ENCODE results near the gene IGF1R.

Gene IGF1R

GRCh38 chr15:98648654-98649471 lies 524 bp downstream of the IGF1R start:
- DNase-seq = peak in 24 of 56 donors; percentile 22 to 74 (median 50)

DNA sequence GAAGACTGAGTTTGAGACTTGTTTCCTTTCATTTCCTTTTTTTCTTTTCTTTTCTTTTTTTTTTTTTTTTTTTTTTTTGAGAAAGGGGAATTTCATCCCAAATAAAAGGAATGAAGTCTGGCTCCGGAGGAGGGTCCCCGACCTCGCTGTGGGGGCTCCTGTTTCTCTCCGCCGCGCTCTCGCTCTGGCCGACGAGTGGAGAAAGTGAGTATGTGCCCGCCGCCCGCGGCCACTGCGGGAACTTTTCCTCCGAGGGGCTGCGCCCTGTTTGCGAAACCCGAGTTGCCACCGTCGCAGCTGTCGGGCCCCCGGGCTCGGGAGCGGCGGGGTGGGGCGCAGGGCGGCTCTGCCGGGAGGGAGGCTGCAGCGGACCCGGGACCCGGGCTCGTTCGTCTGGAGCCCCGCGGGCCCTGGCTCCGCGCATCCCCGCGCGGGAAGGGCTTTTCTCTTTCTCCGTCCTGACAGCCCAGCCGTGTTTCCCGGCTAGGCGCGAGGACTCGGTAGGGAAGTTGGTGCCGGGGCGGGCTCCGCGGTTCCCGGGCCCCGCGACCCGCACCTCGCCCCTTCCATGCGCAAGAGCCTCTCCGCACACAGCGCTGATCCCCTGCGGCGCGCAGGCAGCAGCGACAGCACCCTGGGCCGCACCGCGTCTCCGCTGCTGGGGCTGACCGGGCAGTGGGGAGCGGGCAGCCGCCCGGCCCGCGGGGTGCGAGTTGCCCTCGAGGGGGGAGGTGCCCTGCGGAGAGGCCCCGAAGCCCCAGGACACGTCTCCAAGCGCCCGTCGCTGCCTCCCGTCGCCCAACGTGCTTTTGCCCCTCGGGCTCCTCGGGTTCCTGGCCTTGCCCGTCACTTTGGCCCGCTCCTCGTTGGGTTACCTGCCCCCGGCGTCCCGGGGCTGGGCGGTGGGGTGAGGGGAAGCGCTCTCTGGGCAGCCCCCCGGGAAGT lies 1.4 kb downstream of the IGF1R start:
- peak in 11 of 56 donors; percentile 12 to 47 (median 26) for DNase-seq

- peak in 3 of 56 donors; percentile 45 to 55 (median 47) for DNase-seq
These were observed 2.2 kb downstream of the IGF1R start for GRCh38 chr15:98650417-98651035.

DNA sequence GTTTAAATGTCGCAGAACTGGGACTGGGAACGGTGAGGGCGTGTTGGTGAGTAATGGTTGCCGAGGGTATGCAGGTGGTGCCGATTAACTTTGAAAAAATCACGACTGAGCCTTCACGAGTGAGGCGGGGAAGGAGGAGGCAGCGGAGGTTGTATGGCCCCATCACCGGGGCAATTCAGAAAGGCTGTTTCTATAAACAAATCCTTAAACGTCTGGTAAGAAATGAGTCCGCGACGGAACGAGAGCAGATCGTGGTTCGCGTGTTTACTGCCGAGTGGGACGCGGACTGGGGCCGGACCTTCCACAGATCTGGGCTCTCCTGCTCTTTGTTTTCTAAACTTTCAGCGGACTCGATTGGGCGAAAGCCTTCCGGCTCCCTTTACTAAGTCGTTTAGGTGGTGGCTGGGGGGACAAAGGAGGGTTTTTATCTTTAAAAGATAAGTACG lies 2.7 kb downstream of the IGF1R start:
- DNase-seq = peak in 1 of 56 donors; percentile 47

- peak in 2 of 56 donors; percentile 7 to 11 for DNase-seq
These were observed 3.4 kb downstream of the IGF1R start for GRCh38 chr15:98651581-98652220.

DNA sequence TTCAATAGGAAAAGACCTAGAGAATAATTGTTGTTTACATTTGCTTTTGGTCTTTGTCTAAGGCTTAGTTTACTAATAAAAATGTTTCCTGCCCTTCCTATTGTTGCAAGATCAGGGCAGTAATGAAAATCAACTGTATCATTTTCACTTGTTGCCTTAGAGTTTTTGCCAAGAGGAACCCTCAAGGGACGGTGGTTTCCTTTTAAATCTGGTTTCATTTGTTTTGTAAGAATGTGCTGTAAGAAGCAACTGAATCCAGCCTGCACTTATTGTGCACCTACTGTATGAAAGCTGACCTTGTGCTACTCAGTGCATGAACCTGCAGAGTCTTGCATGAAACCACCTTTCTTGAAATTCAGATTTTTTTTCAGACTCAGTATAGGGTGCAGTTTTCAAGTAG lies 5.3 kb downstream of the IGF1R start:
- DNase-seq = no peak

GRCh38 chr15:98654790-98655360 lies 6.5 kb downstream of the IGF1R start:
- no peak for DNase-seq

DNA sequence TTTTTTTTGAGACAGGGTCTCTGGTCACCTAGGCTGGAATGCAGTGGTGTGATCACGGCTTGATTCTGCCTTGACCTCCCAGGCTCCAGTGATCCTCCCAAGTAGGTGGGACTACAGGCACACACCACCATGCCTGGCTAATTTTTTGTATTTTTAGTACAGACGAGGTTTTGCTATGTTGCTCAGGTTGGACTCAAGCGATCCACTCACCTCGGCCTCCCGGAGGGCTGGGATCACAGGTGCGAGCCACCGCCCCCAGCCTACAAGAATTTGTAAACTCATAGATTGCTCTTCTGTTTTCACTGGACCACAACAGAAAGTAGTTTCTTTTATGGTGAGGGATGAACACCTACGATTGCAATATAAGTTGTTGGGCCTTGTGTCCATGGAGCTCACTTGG lies 7.4 kb downstream of the IGF1R start:
- DNase-seq = no peak

- DNase-seq = no peak
These were observed 9.4 kb downstream of the IGF1R start for GRCh38 chr15:98657721-98658120.

- peak in 1 of 56 donors; percentile 25 for DNase-seq
These were observed 10.7 kb downstream of the IGF1R start for GRCh38 chr15:98658831-98659699.

GRCh38 chr15:98660055-98660454 lies 11.7 kb downstream of the IGF1R start:
- no peak for DNase-seq

GRCh38 chr15:98663045-98663444 lies 14.7 kb downstream of the IGF1R start:
- no peak for DNase-seq

DNA sequence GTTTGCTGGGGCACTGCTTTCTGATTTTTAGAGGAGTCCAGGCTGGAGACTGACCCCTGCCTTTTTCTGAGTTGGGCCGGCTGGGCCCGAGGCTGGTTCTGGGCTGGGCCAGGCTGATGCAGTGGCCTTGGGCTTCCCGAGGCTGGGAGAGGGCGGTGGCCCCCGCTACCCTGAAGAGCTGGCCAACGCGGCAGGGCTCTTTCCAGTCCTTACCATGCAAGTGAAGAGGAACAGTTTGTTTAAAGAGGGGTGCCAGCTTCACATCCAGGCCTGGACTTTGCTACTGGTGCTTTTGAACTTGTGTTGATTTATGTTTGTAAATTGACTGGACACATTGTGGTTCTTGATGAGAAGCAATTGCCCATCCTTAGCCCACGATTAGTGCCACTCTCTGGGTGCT lies 15.3 kb downstream of the IGF1R start:
- DNase-seq = no peak

GRCh38 chr15:98666441-98666840 lies 18.1 kb downstream of the IGF1R start:
- no peak for DNase-seq

DNA sequence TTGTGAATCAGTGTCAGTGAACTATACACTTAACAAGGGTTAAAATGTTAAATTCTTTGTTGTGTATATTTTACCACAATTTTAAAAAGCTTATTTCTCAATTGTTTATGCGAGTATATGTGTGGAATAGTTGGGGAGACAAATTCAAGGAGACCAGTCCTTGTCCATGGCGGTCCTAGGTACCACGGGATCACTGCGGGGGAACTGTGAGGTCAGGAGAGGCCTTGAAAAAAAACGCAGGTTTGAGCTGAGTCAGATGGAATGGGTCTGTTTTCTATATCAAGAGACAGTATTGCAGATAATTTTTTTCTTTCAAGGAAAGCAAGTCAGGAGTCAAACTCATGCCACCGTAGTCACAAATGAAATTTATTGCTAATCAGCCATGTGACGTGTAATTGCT lies 18.5 kb downstream of the IGF1R start:
- DNase-seq = no peak

DNA sequence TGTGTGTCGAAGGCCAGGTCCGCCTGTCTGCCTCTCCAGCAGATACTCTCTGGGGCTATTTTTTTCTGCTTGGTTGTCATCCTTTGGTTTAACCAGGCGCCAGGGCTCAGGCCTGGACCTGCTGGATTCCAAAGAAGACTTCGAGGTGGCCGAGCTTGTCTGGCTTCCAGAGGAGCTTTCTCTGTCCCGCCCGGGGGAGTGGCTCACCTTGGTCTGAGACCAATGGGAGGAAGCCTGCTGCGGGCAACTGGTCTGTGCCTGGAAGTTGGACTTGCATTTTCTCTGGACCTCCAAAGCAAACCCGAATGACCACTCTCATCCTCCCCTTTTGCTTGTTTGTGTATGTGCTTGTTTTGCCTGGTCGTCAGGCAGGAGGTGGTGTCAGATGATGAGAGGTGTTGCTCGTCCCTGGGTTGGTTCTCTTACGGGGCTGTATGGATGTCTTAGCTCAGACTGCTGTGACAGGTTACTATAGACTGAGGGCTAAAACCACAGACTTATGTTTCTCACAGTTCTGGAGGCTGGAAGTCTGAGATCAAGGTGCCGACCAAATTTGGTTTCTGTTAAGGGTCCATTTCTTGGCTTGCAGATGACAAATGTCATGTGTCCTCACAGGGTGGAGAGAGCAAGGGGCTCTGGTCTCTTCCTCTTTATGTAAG lies 19.3 kb downstream of the IGF1R start:
- no peak for DNase-seq

GRCh38 chr15:98668566-98669308 lies 20.4 kb downstream of the IGF1R start:
- DNase-seq = no peak

DNA sequence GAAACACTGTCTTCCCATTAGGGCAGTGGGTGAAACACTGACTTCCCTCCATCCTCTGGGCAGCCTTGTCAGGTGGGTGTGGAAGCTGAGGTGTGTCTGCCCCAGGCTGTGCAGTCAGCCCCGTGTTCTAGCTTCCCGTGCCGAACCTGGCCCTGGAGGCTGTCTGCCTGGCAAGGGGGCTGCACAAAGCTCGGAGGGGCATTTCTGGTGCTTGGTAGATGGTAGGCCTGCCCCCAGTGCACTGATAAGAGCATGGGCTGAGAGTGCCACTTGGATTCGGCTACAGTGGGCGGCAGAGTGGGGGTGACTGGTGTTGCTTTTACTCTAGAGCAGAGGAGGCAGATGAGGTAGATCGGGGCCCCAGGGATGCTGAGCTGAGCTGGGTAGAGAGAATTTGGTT lies 21.3 kb downstream of the IGF1R start:
- peak in 3 of 56 donors; percentile 8 to 17 (median 15) for DNase-seq

All from nucleus accumbens (tissue), 56 donors.